NCI-H446 treated with DMSO at 0.1 percent for 48 hours (cell line): ENCODE results near the gene NOS1.

Experiments used
- DNase-seq: peaks from one replicate; lab custom pipeline; 2025; lab: John Stamatoyannopoulos, UW

Gene NOS1

GRCh38 chr12:117169548-117169947, 191.9 kb downstream of the NOS1 start:
- DNase-seq: no peak

GRCh38 chr12:117168976-117169375, 192.4 kb downstream of the NOS1 start:
- no peak for DNase-seq

GRCh38 chr12:117167769-117168168, 193.7 kb downstream of the NOS1 start:
- DNase-seq: no peak

GRCh38 chr12:117166107-117166506, 195.3 kb downstream of the NOS1 start:
- DNase-seq: no peak

- no peak for DNase-seq
Observed at GRCh38 chr12:117165342-117165741, 196.1 kb downstream of the NOS1 start.

GRCh38 chr12:117162633-117163032, 198.8 kb downstream of the NOS1 start:
- no peak for DNase-seq

- DNase-seq: no peak
Observed at GRCh38 chr12:117162167-117162539, 199.3 kb downstream of the NOS1 start.

GRCh38 chr12:117161460-117162166, 199.8 kb downstream of the NOS1 start:
- no peak for DNase-seq

- DNase-seq: no peak
Observed at GRCh38 chr12:117159674-117160073, 201.8 kb downstream of the NOS1 start.

- no peak for DNase-seq
Observed at GRCh38 chr12:117158911-117159553, 202.4 kb downstream of the NOS1 start.
